K562 (cell line): ENCODE measurements around the gene LRRC70. TPM values are rescaled to one million over a fixed set of nuclear protein-coding genes. Genes with fewer than 3 reads are reported as not detected.

ENCODE experiments used
- ATAC-seq: fragments of 200-7000 bp; cut with Tn5 transposase; 3 replicates; pipeline ENCODE4 v1.9.1; 2020; ENCODE audit warnings: moderate library complexity
- BruUV-seq: library from RNA; stranded (reverse); fragments of 400-500 nt; replicated peaks from 2 replicates; lab custom pipeline; 2021; lab: Mats Ljungman, UMichigan
- CTCF ChIA-PET: fragments of 300-600 bp; formaldehyde crosslinking; extraction: SDS; loops from one replicate; lab custom pipeline; 2021; ENCODE audit warnings: low intra/inter-chr PET ratio; lab: Yijun Ruan, JAX
- POLR2A ChIA-PET: fragments of 300-600, 350-650 bp; sonication (Branson Sonifier 250); formaldehyde crosslinking; extraction: SDS; loops from one replicate; lab custom pipeline; 2021; ENCODE audit warnings: antibody characterized with exemption, inconsistent platforms; lab: Yijun Ruan, JAX
- DNase-seq, 4 experiments: peaks; one replicate each; pipeline versions ENCODE4 v3.0.0 to v3.0.0-alpha.2; 2011 to 2018; ENCODE audit warnings: low spot score in 3 of 4, mixed read lengths in 3 of 4; ENCODE audit errors: extremely low read depth in 1 of 4
- FAIRE-seq: peaks from 2 replicates; lab custom pipeline; 2011; peaks lifted over from hg19 to GRCh38; lab: Jason Lieb, UNC
- H2AFZ ChIP-seq: 2 replicates; pipeline ENCODE4 v1.6.0; 2011; ENCODE audit warnings: low read depth, low read length, control low read depth, inconsistent platforms
- H3K27ac ChIP-seq: fragments of 200-600 bp; 3 replicates; pipeline ENCODE4 v1.8.0; 2011; ENCODE audit warnings: low read depth, mild to moderate bottlenecking, control low read depth, inconsistent platforms, low read length, moderate library complexity, mixed read lengths; ENCODE audit errors: extremely low read depth
- H3K27me3 ChIP-seq, 2 experiments: fragments of 300-600 bp in 1 of 2; 2 replicates in 1 of 2; 3 replicates in 1 of 2; pipeline versions ENCODE4 v1.6.0 to v1.8.0; 2011; ENCODE audit warnings: inconsistent platforms in 2 of 2, low read length in 2 of 2, mild to moderate bottlenecking in 1 of 2, mixed read lengths in 1 of 2, moderate library complexity in 1 of 2; ENCODE audit not compliant: control insufficient read depth in 2 of 2, insufficient read depth in 2 of 2
- H3K36me3 ChIP-seq: fragments of 300-600 bp; 3 replicates; pipeline ENCODE4 v1.8.0; 2011; ENCODE audit warnings: mild to moderate bottlenecking, low read length, inconsistent platforms; ENCODE audit not compliant: control insufficient read depth, insufficient read depth
- H3K4me1 ChIP-seq, 2 experiments: fragments of 200-600 bp in 1 of 2; replicated peaks in 1 of 2; 2 replicates in 1 of 2; 3 replicates in 1 of 2; pipeline versions ENCODE4 v1.5.1 to v1.8.0; 2011; ENCODE audit warnings: inconsistent platforms in 2 of 2, low read length in 2 of 2, mild to moderate bottlenecking in 1 of 2, mixed read lengths in 1 of 2, moderate library complexity in 1 of 2; ENCODE audit not compliant: control insufficient read depth in 2 of 2, insufficient read depth in 2 of 2
- H3K4me2 ChIP-seq: 2 replicates; pipeline ENCODE4 v1.6.1; 2011; ENCODE audit warnings: low read length, control low read depth, inconsistent platforms, mixed read lengths; ENCODE audit not compliant: insufficient read depth
- H3K4me3 ChIP-seq: fragments of 200-600 bp; sonication (generic), shearing (Covaris generic); 2 replicates; pipeline ENCODE4 v1.5.1; 2016; ENCODE audit warnings: control low read depth, inconsistent platforms
- H3K79me2 ChIP-seq: fragments of 200-600 bp; 3 replicates; pipeline ENCODE4 v1.8.0; 2011; ENCODE audit warnings: low read length, inconsistent platforms; ENCODE audit not compliant: control insufficient read depth, insufficient read depth
- H3K9ac ChIP-seq, 2 experiments: 2 replicates each; pipeline versions ENCODE4 v1.6.0 to v1.6.1; 2011; ENCODE audit warnings: low read depth in 2 of 2, low read length in 2 of 2, control low read depth in 1 of 2, inconsistent platforms in 1 of 2, mild to moderate bottlenecking in 1 of 2, mixed read lengths in 1 of 2; ENCODE audit not compliant: insufficient read depth in 1 of 2
- H3K9me1 ChIP-seq: one replicate; pipeline ENCODE4 v1.6.0; 2011; ENCODE audit warnings: inconsistent platforms, mild to moderate bottlenecking, low read length, moderate library complexity; ENCODE audit not compliant: control insufficient read depth, insufficient read depth
- H3K9me3 ChIP-seq: replicated peaks from 2 replicates; pipeline ENCODE4 v1.5.1; 2011; ENCODE audit warnings: low read depth, low read length, inconsistent platforms; ENCODE audit not compliant: control insufficient read depth, insufficient read depth
- H4K20me1 ChIP-seq: replicated peaks from 2 replicates; pipeline ENCODE4 v1.6.1; 2011; ENCODE audit warnings: low read length, inconsistent platforms, mixed read lengths; ENCODE audit not compliant: control insufficient read depth, insufficient read depth
- ATF7 ChIP-seq: fragments of 450-650 bp; IDR thresholded peaks from 2 replicates; pipeline ENCODE4 v1.7.1; 2014; ENCODE audit warnings: mild to moderate bottlenecking, moderate library complexity
- BDP1 ChIP-seq: IDR thresholded peaks from 3 replicates; pipeline ENCODE4 v1.6.1; 2011; ENCODE audit not compliant: insufficient read length, insufficient read depth
- BRD9 ChIP-seq: fragments of 450-650 bp; IDR thresholded peaks from 2 replicates; pipeline ENCODE4 v1.6.1; 2018; ENCODE audit warnings: low read depth; ENCODE audit not compliant: partially characterized antibody
- EGR1 ChIP-seq: fragments of 450-650 bp; conservative IDR thresholded peaks from 2 replicates; pipeline ENCODE4 v1.6.1; 2017; ENCODE audit warnings: mild to moderate bottlenecking
- ELF4 ChIP-seq: fragments of 450-650 bp; formaldehyde crosslinking; IDR thresholded peaks from 2 replicates; pipeline ENCODE4 v1.4.0; 2022; ENCODE audit warnings: missing genetic modification characterization
- FOXJ2 ChIP-seq: fragments of 200-800 bp; sonication (Bioruptor generic); IDR thresholded peaks from 2 replicates; pipeline ENCODE4 v1.6.1; 2016; ENCODE audit warnings: missing genetic modification characterization, missing compliant biosample characterization
- LEF1 ChIP-seq: fragments of 450-650 bp; IDR thresholded peaks from 2 replicates; pipeline ENCODE4 v1.6.1; 2016; ENCODE audit warnings: mild to moderate bottlenecking
- MAFG ChIP-seq: fragments of 450-650 bp; conservative IDR thresholded peaks from 2 replicates; pipeline ENCODE4 v1.6.1; 2016; ENCODE audit warnings: missing genetic modification characterization, missing compliant biosample characterization
- MAFK ChIP-seq: IDR thresholded peaks from 2 replicates; pipeline ENCODE4 v1.6.1; 2011; ENCODE audit warnings: low read length, improper control_type of control experiment
- MBD2 ChIP-seq: sonication (generic); IDR thresholded peaks from 2 replicates; pipeline ENCODE4 v1.6.1; 2016; ENCODE audit warnings: low read depth, borderline replicate concordance
- MTF1 ChIP-seq: fragments of 250-450 bp; sonication (Bioruptor Pico); IDR thresholded peaks from 2 replicates; pipeline ENCODE4 v1.9.0; 2021; ENCODE audit warnings: moderate library complexity, mild to moderate bottlenecking, inconsistent platforms, borderline replicate concordance
- MYBL2 ChIP-seq, 2 experiments: fragments of 450-650 bp in 1 of 2; sonication (generic) in 1 of 2; formaldehyde crosslinking in 1 of 2; IDR thresholded peaks; 2 replicates each; pipeline versions ENCODE4 v1.6.1 to v1.8.1; 2017 to 2022; ENCODE audit warnings: borderline replicate concordance in 1 of 2, inconsistent platforms in 1 of 2, low read depth in 1 of 2, mild to moderate bottlenecking in 1 of 2, missing genetic modification reagents in 1 of 2, moderate library complexity in 1 of 2
- NONO ChIP-seq, 2 experiments: fragments of 200-400 bp in 1 of 2; fragments of 450-650 bp in 1 of 2; formaldehyde crosslinking in 1 of 2; IDR thresholded peaks; 2 replicates each; pipeline ENCODE4 v1.6.1; 2017; ENCODE audit warnings: low read depth in 2 of 2, mild to moderate bottlenecking in 2 of 2, moderate library complexity in 2 of 2, low read length in 1 of 2
- POLR3G ChIP-seq: IDR thresholded peaks from 2 replicates; pipeline ENCODE4 v1.6.1; 2011; ENCODE audit not compliant: insufficient read length, insufficient replicate concordance; ENCODE audit errors: extremely low read depth
- RBM14 ChIP-seq: fragments of 200-400 bp; formaldehyde crosslinking; IDR thresholded peaks from 2 replicates; pipeline ENCODE4 v1.6.1; 2018; ENCODE audit warnings: low read depth, mild to moderate bottlenecking, low read length, moderate library complexity, borderline replicate concordance; ENCODE audit not compliant: insufficient read depth
- SAFB2 ChIP-seq: fragments of 200-400 bp; formaldehyde crosslinking; IDR thresholded peaks from 2 replicates; pipeline ENCODE4 v1.6.1; 2018; ENCODE audit warnings: borderline replicate concordance, low read length, low read depth, moderate library complexity; ENCODE audit not compliant: severe bottlenecking
- STAT6 ChIP-seq: sonication (generic); formaldehyde crosslinking; IDR thresholded peaks from 2 replicates; pipeline ENCODE4 v1.8.1; 2023; ENCODE audit warnings: mild to moderate bottlenecking, missing genetic modification reagents
- TARDBP ChIP-seq: fragments of 450-650 bp; IDR thresholded peaks from 2 replicates; pipeline ENCODE4 v1.6.1; 2016
- ZNF146 ChIP-seq: IDR thresholded peaks from one replicate; pipeline ENCODE4 v1.6.1; 2018; ENCODE audit warnings: missing compliant biosample characterization; ENCODE audit not compliant: unreplicated experiment
- ZNF224 ChIP-seq: sonication (generic); formaldehyde crosslinking; IDR thresholded peaks from 2 replicates; pipeline ENCODE4 v1.8.0; 2022; ENCODE audit warnings: mild to moderate bottlenecking, missing genetic modification reagents
- WGBS: fragments of 100-300 bp; shearing (Covaris generic); methylation state at CpG from one replicate; pipeline ENCODE4 v1.1.6; 2016; ENCODE audit warnings: low coverage, mixed read lengths; ENCODE audit not compliant: insufficient coverage; ENCODE audit errors: missing lambda C conversion rate; 5-methylcytosine and 5-hydroxymethylcytosine counted together
- in situ Hi-C: fragments of 300-500 bp; cut with MboI; formaldehyde crosslinking; loops from 4 replicates; pipeline ENCODE4 v1.15.0; 2018; ENCODE audit warnings: inconsistent platforms, mixed read lengths
- intact Hi-C: fragments of 100-400 bp; cut with micrococcal nuclease; formaldehyde crosslinking; loops from 2 replicates; pipeline ENCODE4 v1.14.2; 2022
- polyA plus RNA-seq, 8 experiments: library from polyadenylated mRNA; depleted of rRNA in 4 of 8; stranded (reverse) in 5 of 8; unstranded in 3 of 8; fragments of >200 nt; fragmentation: Nextera tagmentation in 2 of 8; fragmentation: Illumina TruSeq in 1 of 8; extraction: Ambion mirVana in 2 of 8; extraction: Trizol in 1 of 8; gene quantifications; 2 replicates each; pipeline versions ENCODE4 v1.2.1 to v1.2.3, GENCODE V29; 2011 to 2014; ENCODE audit warnings: inconsistent platforms in 1 of 8, missing spikeins in 1 of 8
- total RNA-seq, 7 experiments: library from RNA; depleted of rRNA in 6 of 7; stranded (reverse); fragments of >200 nt in 6 of 7; fragmentation: Illumina TruSeq in 2 of 7; extraction: Trizol in 2 of 7; gene quantifications; 2 replicates each; pipeline versions ENCODE4 v1.2.1 to v1.2.3, GENCODE V29; 2011 to 2021; ENCODE audit warnings: low replicate concordance in 1 of 7

Gene LRRC70
- total and polyA plus RNA-seq, 9 of the 15 experiments (the other 6 are each of a cell fraction or from before 2014, with no cell fraction given), result 0.21 to 2.1 (median 0.73) TPM

- CTCF ChIA-PET, result no interaction called here
- no TSS peak for BruUV-seq
- Histone ChIP-seq H3K9me1 (no peaks in the 10 kb centered on the region), H4K20me1 (no peaks in the 10 kb centered on the region; the same call in 1 of the 2 replicates), H3K4me2 (peak overlapping the region; percentile 44; the same call in 1 of the 2 replicates), H3K4me3 (no peak overlapping the region), H3K79me2 (no peaks in the 10 kb centered on the region; the same call in 2 of the 3 replicates), H3K9me3 (no peaks in the 10 kb centered on the region), H3K36me3 (peaks cover 43% of the 10 kb centered on the region), H3K27me3 (no peaks in the 10 kb centered on the region), H3K4me1 (peaks cover 0 to 4% of the 10 kb centered on the region in 2 experiments; a peak in 2 of 5 replicates), H2AFZ (no peak overlapping the region), H3K27ac (peak overlapping the region; percentile 68; the same call in 2 of the 3 replicates), H3K9ac (no peak overlapping the region)
- POLR2A ChIA-PET, result interaction anchor here (1.6 kb wide), 1 partner anchor 18 kb away, joined by 4 read pairs; no protein-coding TSS in a partner anchor
- ATAC-seq (peak; percentile 91), DNase-seq (peak; percentile 13 to 70 (median 26)), FAIRE-seq (peak; percentile 57)
- intact Hi-C loops, result no loop called here
- 26% methylated on average over 9 of the region's 9 CpGs for WGBS
- in situ Hi-C loops, result no loop called here
- TF ChIP-seq MYBL2 (IDR thresholded peaks at IDR 0.05; ENCODE audit: low read depth), result no peak
- TF ChIP-seq MYBL2 (CRISPR knock-in tag; IDR thresholded peaks at IDR 0.05; ENCODE audit: borderline replicate concordance), result no peak
- TF ChIP-seq MAFG (tag), result peak; percentile 78
- TF ChIP-seq NONO (IDR thresholded peaks at IDR 0.05; ENCODE audit: low read depth in 2 of 2, low read length in 1 of 2), result no peak
- TF ChIP-seq FOXJ2 (tag), result no peak
- TF ChIP-seq LEF1, result peak; percentile 26; the same call in 1 of the 2 replicates
- TF ChIP-seq ELF4 (CRISPR knock-in tag), result no peak
- TF ChIP-seq BDP1, result no peak
- TF ChIP-seq POLR3G, result no peak
- TF ChIP-seq STAT6 (CRISPR knock-in tag), result no peak
- TF ChIP-seq TARDBP, result peak; percentile 86; the same call in 1 of the 2 replicates
- TF ChIP-seq MAFK, result peak; percentile 61
- no peak for TF ChIP-seq SAFB2
- TF ChIP-seq MBD2, result no peak
- no peak for TF ChIP-seq BRD9
- peak; percentile 82 for TF ChIP-seq ATF7
- TF ChIP-seq EGR1, result no peak
- no peak for TF ChIP-seq ZNF146 (CRISPR knock-in tag)
- TF ChIP-seq ZNF224 (CRISPR knock-in tag), result no peak
- TF ChIP-seq MTF1 (CRISPR knock-in tag), result no peak
- TF ChIP-seq RBM14, result no peak
Measured at GRCh38 chr5:62538017-62538942, 40.3 kb upstream of the LRRC70 start.
